SK-N-SH (cell line): ENCODE measurements around the gene ADCY9. TPM values are rescaled to one million over a fixed set of nuclear protein-coding genes. Genes with fewer than 3 reads are reported as not detected.

Experiments used
- CTCF ChIA-PET: fragments of 300-600, 350-600 bp; formaldehyde crosslinking; extraction: SDS; loops from one replicate; lab custom pipeline; 2021; lab: Yijun Ruan, JAX
- POLR2A ChIA-PET: fragments of 350-600 bp; sonication (Branson Sonifier 250); formaldehyde crosslinking; extraction: SDS; loops from one replicate; lab custom pipeline; 2020; ENCODE audit warnings: antibody characterized with exemption, inconsistent platforms; lab: Yijun Ruan, JAX
- DNase-seq: peaks from one replicate; pipeline ENCODE4 v3.0.0; 2012
- H2AFZ ChIP-seq: fragments of 200-600 bp; sonication (generic); 2 replicates; pipeline ENCODE4 v1.8.1; 2016; ENCODE audit warnings: antibody characterized with exemption, mild to moderate bottlenecking, low read depth
- H3F3A ChIP-seq: fragments of 200-600 bp; sonication (generic); replicated peaks from 2 replicates; pipeline ENCODE3; 2016; ENCODE audit warnings: antibody characterized with exemption, mild to moderate bottlenecking; ENCODE audit not compliant: insufficient read depth
- H3K27ac ChIP-seq, 2 experiments: fragments of 200-500 bp in 1 of 2; fragments of 200-600 bp in 1 of 2; sonication (Bioruptor generic) in 1 of 2; sonication (generic), shearing (Covaris generic) in 1 of 2; 2 replicates each; pipeline versions ENCODE4 v1.5.1 to v1.6.1; 2014 to 2016; ENCODE audit warnings: low read depth in 2 of 2, inconsistent platforms in 1 of 2, low read length in 1 of 2, mild to moderate bottlenecking in 1 of 2, mixed read lengths in 1 of 2
- H3K27me3 ChIP-seq: fragments of 200-600 bp; sonication (generic), shearing (Covaris generic); 2 replicates; pipeline ENCODE4 v1.6.1; 2016; ENCODE audit warnings: mixed run types; ENCODE audit not compliant: insufficient read depth
- H3K36me3 ChIP-seq, 2 experiments: fragments of 200-500 bp in 1 of 2; fragments of 200-600 bp in 1 of 2; sonication (Bioruptor generic) in 1 of 2; sonication (generic) in 1 of 2; replicated peaks in 1 of 2; 2 replicates each; pipeline versions ENCODE3 to v1.5.1; 2014 to 2016; ENCODE audit warnings: low read length in 1 of 2, mild to moderate bottlenecking in 1 of 2; ENCODE audit not compliant: insufficient read depth in 2 of 2, control insufficient read depth in 1 of 2
- H3K4me1 ChIP-seq, 2 experiments: fragments of 200-500 bp in 1 of 2; fragments of 200-600 bp in 1 of 2; sonication (Bioruptor generic) in 1 of 2; sonication (generic), shearing (Covaris generic) in 1 of 2; 2 replicates each; pipeline versions ENCODE4 v1.5.1 to v1.6.1; 2014 to 2016; ENCODE audit warnings: low read depth in 1 of 2, low read length in 1 of 2, mixed run types in 1 of 2; ENCODE audit not compliant: insufficient read depth in 2 of 2, control insufficient read depth in 1 of 2
- H3K4me2 ChIP-seq: fragments of 200-600 bp; sonication (generic), shearing (Covaris generic); 2 replicates; pipeline ENCODE4 v1.6.1; 2017; ENCODE audit warnings: mixed run types
- H3K4me3 ChIP-seq, 2 experiments: fragments of 200-500 bp in 1 of 2; fragments of 200-600 bp in 1 of 2; sonication (Bioruptor generic) in 1 of 2; sonication (generic), shearing (Covaris generic) in 1 of 2; 2 replicates each; pipeline versions ENCODE4 v1.5.1 to v1.8.1; 2014 to 2016; ENCODE audit warnings: low read depth in 2 of 2, inconsistent platforms in 1 of 2, low read length in 1 of 2, mild to moderate bottlenecking in 1 of 2, mixed read lengths in 1 of 2, moderate library complexity in 1 of 2
- H3K79me2 ChIP-seq: fragments of 200-600 bp; sonication (generic); 2 replicates; pipeline ENCODE4 v1.8.1; 2017; ENCODE audit warnings: mild to moderate bottlenecking; ENCODE audit not compliant: insufficient read depth
- H3K9ac ChIP-seq: fragments of 200-600 bp; sonication (generic); 2 replicates; pipeline ENCODE4 v1.6.1; 2017; ENCODE audit warnings: mixed run types
- H3K9me2 ChIP-seq: fragments of 200-600 bp; sonication (generic); 2 replicates; pipeline ENCODE4 v1.6.1; 2017; ENCODE audit warnings: mixed run types
- H3K9me3 ChIP-seq: fragments of 200-600 bp; sonication (generic); 2 replicates; pipeline ENCODE4 v1.6.1; 2017; ENCODE audit warnings: mixed run types, mild to moderate bottlenecking, moderate library complexity
- H4K20me1 ChIP-seq: fragments of 200-600 bp; sonication (generic); 2 replicates; pipeline ENCODE4 v1.6.1; 2017; ENCODE audit warnings: mild to moderate bottlenecking, mixed run types; ENCODE audit not compliant: insufficient read depth
- CHD2 ChIP-seq: fragments of 150-350 bp; IDR thresholded peaks from 2 replicates; pipeline ENCODE4 v1.6.1; 2018; ENCODE audit warnings: low read length; ENCODE audit not compliant: partially characterized antibody
- EZH2phosphoT487 ChIP-seq: fragments of 200-600 bp; sonication (generic); IDR thresholded peaks from 2 replicates; pipeline ENCODE4 v1.6.1; 2017; ENCODE audit warnings: low read depth, mixed run types, mild to moderate bottlenecking, antibody characterized with exemption, moderate library complexity, borderline replicate concordance
- FOSL2 ChIP-seq: IDR thresholded peaks from 2 replicates; pipeline ENCODE4 v1.4.0; 2012; ENCODE audit warnings: low read depth, mild to moderate bottlenecking, moderate library complexity, borderline replicate concordance
- FOXM1 ChIP-seq: IDR thresholded peaks from 2 replicates; pipeline ENCODE4 v1.4.0; 2012; ENCODE audit warnings: low read depth, mild to moderate bottlenecking
- GATA2 ChIP-seq: sonication (generic); formaldehyde crosslinking; IDR thresholded peaks from 2 replicates; pipeline ENCODE4 v1.5.0; 2020; ENCODE audit warnings: mild to moderate bottlenecking, missing genetic modification reagents
- IRF3 ChIP-seq: fragments of 150-350 bp; IDR thresholded peaks from 2 replicates; pipeline ENCODE4 v1.6.1; 2016; ENCODE audit warnings: mild to moderate bottlenecking, low read depth, low read length
- JUND ChIP-seq: IDR thresholded peaks from 2 replicates; pipeline ENCODE4 v1.4.0; 2012
- NFIC ChIP-seq: IDR thresholded peaks from 2 replicates; pipeline ENCODE4 v1.4.0; 2012; ENCODE audit warnings: borderline replicate concordance
- POLR2AphosphoS5 ChIP-seq: IDR thresholded peaks from 2 replicates; pipeline ENCODE4 v1.6.1; 2012; ENCODE audit warnings: low read depth, low read length
- RFX5 ChIP-seq: IDR thresholded peaks from 2 replicates; pipeline ENCODE4 v1.6.1; 2012; ENCODE audit warnings: mild to moderate bottlenecking, improper control_type of control experiment, low read length
- RXRA ChIP-seq: IDR thresholded peaks from 2 replicates; pipeline ENCODE4 v1.4.0; 2012; ENCODE audit warnings: low read depth, mild to moderate bottlenecking, borderline replicate concordance
- SIN3A ChIP-seq: IDR thresholded peaks from 2 replicates; pipeline ENCODE4 v1.6.1; 2012; ENCODE audit warnings: low read depth, mild to moderate bottlenecking, low read length, moderate library complexity, borderline replicate concordance
- SMC3 ChIP-seq: IDR thresholded peaks from 2 replicates; pipeline ENCODE4 v1.6.1; 2012; ENCODE audit warnings: low read depth, low read length, improper control_type of control experiment
- TAF1 ChIP-seq: IDR thresholded peaks from 2 replicates; pipeline ENCODE4 v1.6.1; 2012; ENCODE audit warnings: low read depth, mild to moderate bottlenecking, low read length, moderate library complexity, borderline replicate concordance
- TCF12 ChIP-seq: IDR thresholded peaks from 2 replicates; pipeline ENCODE4 v1.4.0; 2012
- TEAD4 ChIP-seq: IDR thresholded peaks from 2 replicates; pipeline ENCODE4 v1.4.0; 2012; ENCODE audit warnings: mild to moderate bottlenecking, borderline replicate concordance; ENCODE audit not compliant: insufficient read depth
- YY1 ChIP-seq: IDR thresholded peaks from 2 replicates; pipeline ENCODE4 v1.4.0; 2012; ENCODE audit warnings: low read depth, mild to moderate bottlenecking
- WGBS: methylation state at CpG from one replicate; pipeline ENCODE4 v1.1.6; 2017; ENCODE audit warnings: low lambda C conversion rate; 5-methylcytosine and 5-hydroxymethylcytosine counted together
- polyA plus RNA-seq, 3 experiments: library from polyadenylated mRNA; depleted of rRNA; stranded (reverse); fragments of >200 nt; gene quantifications; 2 replicates each; pipeline ENCODE4 v1.2.3, GENCODE V29; 2012
- TF ChIP-seq, protein P1 (sequence below): fragments of 150-350 bp; IDR thresholded peaks from 2 replicates; pipeline ENCODE4 v1.6.1; 2017; ENCODE audit warnings: antibody characterized with exemption, low read length, low read depth, borderline replicate concordance
- TF ChIP-seq, protein P2 (sequence below): fragments of 200-600 bp; sonication (generic); IDR thresholded peaks from 2 replicates; pipeline ENCODE4 v1.6.1; 2017; ENCODE audit warnings: antibody characterized with exemption, mild to moderate bottlenecking, moderate library complexity

ADCY9 gene
- polyA plus RNA-seq, 1 of the 3 experiments (the other 2 are of a cell fraction), result 5.2 TPM

DNA sequence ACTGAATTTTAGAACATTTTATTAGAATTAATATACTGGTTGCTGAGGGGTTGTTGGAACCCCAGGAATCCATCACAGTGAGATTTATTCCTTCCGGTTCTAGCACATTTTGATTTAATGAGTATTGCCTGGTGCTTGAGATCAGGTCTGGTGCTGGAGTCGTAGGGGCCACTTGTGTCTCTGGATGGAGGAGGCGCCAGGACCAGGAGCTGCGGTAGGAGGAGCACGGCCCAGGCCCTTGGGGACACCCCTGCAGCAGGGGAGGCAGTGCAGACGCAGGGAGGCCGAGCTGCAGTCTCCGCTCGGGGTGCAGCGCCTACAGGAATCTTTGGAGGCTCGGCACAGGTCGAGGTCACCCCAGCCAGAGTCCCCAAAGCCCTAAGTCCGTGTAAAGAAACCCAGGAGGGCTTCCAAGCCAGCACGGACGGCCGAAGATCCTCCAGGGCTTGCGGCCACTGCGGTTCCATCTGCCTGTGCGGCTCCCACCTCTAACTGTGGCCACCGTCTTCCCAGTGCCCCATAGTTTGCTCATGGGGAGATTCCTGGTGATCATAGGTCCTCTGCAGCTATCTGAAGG is 169.6 kb downstream of the ADCY9 start:
- WGBS, result 82% methylated on average over 14 of the region's 20 CpGs
- POLR2A ChIA-PET, result no interaction called here

GRCh38 chr16:3945751-3946603 is 170.3 kb downstream of the ADCY9 start:
- ChIA-PET CTCF (interaction anchor here (1.0 kb wide), 1 partner anchor 308 kb away, joined by 3 read pairs; no protein-coding TSS in a partner anchor), POLR2A (no interaction called here)
- Histone ChIP-seq H3K36me3 (no peaks in the 10 kb centered on the region), H4K20me1 (no peaks in the 10 kb centered on the region), H3K9me2 (no peaks in the 10 kb centered on the region), H2AFZ (peak overlapping the region; percentile 7; the same call in 1 of the 2 replicates), H3K9me3 (no peaks in the 10 kb centered on the region), H3K27ac (no peak overlapping the region), H3F3A (peaks cover 5% of the 10 kb centered on the region), H3K79me2 (no peaks in the 10 kb centered on the region), H3K9ac (no peak overlapping the region), H3K27me3 (no peaks in the 10 kb centered on the region), H3K4me2 (peak overlapping the region; percentile 32; the same call in 1 of the 2 replicates), H3K4me1 (peaks cover 0 to 14% of the 10 kb centered on the region in 2 experiments; a peak in 2 of 4 replicates), H3K4me3 (no peak overlapping the region)
- DNase-seq, result no peak
- 24% methylated on average over 11 of the region's 11 CpGs for WGBS
- TF ChIP-seq FOSL2 (peak; percentile 16; the same call in 1 of the 2 replicates), TAF1 (no peak), TEAD4 (0 out of 2 replicates have a peak, but pooled peaks have one; percentile 81), JUND (0 out of 2 replicates have a peak, but pooled peaks have one; percentile 13), POLR2AphosphoS5 (no peak), CHD2 (no peak), FOXM1 (no peak), YY1 (no peak)
- TF ChIP-seq, protein P1, sequence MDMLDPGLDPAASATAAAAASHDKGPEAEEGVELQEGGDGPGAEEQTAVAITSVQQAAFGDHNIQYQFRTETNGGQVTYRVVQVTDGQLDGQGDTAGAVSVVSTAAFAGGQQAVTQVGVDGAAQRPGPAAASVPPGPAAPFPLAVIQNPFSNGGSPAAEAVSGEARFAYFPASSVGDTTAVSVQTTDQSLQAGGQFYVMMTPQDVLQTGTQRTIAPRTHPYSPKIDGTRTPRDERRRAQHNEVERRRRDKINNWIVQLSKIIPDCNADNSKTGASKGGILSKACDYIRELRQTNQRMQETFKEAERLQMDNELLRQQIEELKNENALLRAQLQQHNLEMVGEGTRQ, result no peak
- TF ChIP-seq, protein P2, sequence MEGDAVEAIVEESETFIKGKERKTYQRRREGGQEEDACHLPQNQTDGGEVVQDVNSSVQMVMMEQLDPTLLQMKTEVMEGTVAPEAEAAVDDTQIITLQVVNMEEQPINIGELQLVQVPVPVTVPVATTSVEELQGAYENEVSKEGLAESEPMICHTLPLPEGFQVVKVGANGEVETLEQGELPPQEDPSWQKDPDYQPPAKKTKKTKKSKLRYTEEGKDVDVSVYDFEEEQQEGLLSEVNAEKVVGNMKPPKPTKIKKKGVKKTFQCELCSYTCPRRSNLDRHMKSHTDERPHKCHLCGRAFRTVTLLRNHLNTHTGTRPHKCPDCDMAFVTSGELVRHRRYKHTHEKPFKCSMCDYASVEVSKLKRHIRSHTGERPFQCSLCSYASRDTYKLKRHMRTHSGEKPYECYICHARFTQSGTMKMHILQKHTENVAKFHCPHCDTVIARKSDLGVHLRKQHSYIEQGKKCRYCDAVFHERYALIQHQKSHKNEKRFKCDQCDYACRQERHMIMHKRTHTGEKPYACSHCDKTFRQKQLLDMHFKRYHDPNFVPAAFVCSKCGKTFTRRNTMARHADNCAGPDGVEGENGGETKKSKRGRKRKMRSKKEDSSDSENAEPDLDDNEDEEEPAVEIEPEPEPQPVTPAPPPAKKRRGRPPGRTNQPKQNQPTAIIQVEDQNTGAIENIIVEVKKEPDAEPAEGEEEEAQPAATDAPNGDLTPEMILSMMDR, result no peak

More for the DNA sequence above, 169.6 kb downstream of the ADCY9 start:
- Histone ChIP-seq H3K27ac (no peak overlapping the region), H3K27me3 (no peaks in the 10 kb centered on the region), H3K36me3 (no peaks in the 10 kb centered on the region), H4K20me1 (no peaks in the 10 kb centered on the region), H2AFZ (no peak overlapping the region), H3K79me2 (no peaks in the 10 kb centered on the region), H3F3A (peaks cover 5% of the 10 kb centered on the region), H3K9me2 (no peaks in the 10 kb centered on the region), H3K9me3 (no peaks in the 10 kb centered on the region), H3K4me2 (0 out of 2 replicates have a peak overlapping the region, but pooled peaks have one; percentile 32), H3K4me1 (peaks cover 0 to 14% of the 10 kb centered on the region in 2 experiments; a peak in 2 of 4 replicates), H3K4me3 (no peak overlapping the region), H3K9ac (no peak overlapping the region)
- TF ChIP-seq GATA2, result no peak
- no peak for TF ChIP-seq SMC3
- TF ChIP-seq, protein P1, result no peak
- no peak for TF ChIP-seq TCF12
- no peak for TF ChIP-seq RFX5
- TF ChIP-seq NFIC, result no peak
- TF ChIP-seq IRF3, result no peak
- no peak for TF ChIP-seq SIN3A
- no peak for TF ChIP-seq EZH2phosphoT487
- TF ChIP-seq TAF1, result no peak
- TF ChIP-seq RXRA, result no peak
- no peak for TF ChIP-seq FOSL2
- CTCF ChIA-PET, result no interaction called here
- no peak for DNase-seq
